Neural cell (in vitro differentiated cells): ENCODE measurements around the gene NCBP1.

Experiments
- CTCF ChIP-seq: fragments of 450-650 bp; IDR thresholded peaks from 2 replicates; pipeline ENCODE4 v1.5.1; 2014; ENCODE audit warnings: antibody characterized with exemption, mild to moderate bottlenecking, moderate library complexity; ENCODE audit not compliant: poor library complexity, severe bottlenecking
- EP300 ChIP-seq: fragments of 450-650 bp; conservative IDR thresholded peaks from 2 replicates; pipeline ENCODE4 v1.6.1; 2014; ENCODE audit warnings: antibody characterized with exemption, mild to moderate bottlenecking, moderate library complexity; ENCODE audit not compliant: poor library complexity, severe bottlenecking
- POLR2AphosphoS5 ChIP-seq: IDR thresholded peaks from 2 replicates; pipeline ENCODE4 v1.6.1; 2012
- REST ChIP-seq: IDR thresholded peaks from 2 replicates; pipeline ENCODE4 v1.6.1; 2012; ENCODE audit warnings: borderline replicate concordance

- TF ChIP-seq CTCF, result no peak
- no peak for TF ChIP-seq REST
- no peak for TF ChIP-seq EP300
- TF ChIP-seq POLR2AphosphoS5, result no peak
These were observed 70.7 kb downstream of the NCBP1 start for GRCh38 chr9:97704345-97704677.
